ENCODE measurements around the gene RNFT1. TPM values are rescaled to one million over a fixed set of nuclear protein-coding genes. Genes with fewer than 3 reads are reported as not detected.
"Not testable (repeated sequence)": the region's sequence is repeated elsewhere in the genome, so short reads cannot be mapped to it uniquely, and the experiment has no call there.

The RNFT1 gene, protein sequence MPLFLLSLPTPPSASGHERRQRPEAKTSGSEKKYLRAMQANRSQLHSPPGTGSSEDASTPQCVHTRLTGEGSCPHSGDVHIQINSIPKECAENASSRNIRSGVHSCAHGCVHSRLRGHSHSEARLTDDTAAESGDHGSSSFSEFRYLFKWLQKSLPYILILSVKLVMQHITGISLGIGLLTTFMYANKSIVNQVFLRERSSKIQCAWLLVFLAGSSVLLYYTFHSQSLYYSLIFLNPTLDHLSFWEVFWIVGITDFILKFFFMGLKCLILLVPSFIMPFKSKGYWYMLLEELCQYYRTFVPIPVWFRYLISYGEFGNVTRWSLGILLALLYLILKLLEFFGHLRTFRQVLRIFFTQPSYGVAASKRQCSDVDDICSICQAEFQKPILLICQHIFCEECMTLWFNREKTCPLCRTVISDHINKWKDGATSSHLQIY
- total RNA-seq (2014; rRNA removed; shearing (Covaris generic); ENCODE audit: low replicate concordance): 16.4 and 33.9 TPM in 2 replicates

DNA sequence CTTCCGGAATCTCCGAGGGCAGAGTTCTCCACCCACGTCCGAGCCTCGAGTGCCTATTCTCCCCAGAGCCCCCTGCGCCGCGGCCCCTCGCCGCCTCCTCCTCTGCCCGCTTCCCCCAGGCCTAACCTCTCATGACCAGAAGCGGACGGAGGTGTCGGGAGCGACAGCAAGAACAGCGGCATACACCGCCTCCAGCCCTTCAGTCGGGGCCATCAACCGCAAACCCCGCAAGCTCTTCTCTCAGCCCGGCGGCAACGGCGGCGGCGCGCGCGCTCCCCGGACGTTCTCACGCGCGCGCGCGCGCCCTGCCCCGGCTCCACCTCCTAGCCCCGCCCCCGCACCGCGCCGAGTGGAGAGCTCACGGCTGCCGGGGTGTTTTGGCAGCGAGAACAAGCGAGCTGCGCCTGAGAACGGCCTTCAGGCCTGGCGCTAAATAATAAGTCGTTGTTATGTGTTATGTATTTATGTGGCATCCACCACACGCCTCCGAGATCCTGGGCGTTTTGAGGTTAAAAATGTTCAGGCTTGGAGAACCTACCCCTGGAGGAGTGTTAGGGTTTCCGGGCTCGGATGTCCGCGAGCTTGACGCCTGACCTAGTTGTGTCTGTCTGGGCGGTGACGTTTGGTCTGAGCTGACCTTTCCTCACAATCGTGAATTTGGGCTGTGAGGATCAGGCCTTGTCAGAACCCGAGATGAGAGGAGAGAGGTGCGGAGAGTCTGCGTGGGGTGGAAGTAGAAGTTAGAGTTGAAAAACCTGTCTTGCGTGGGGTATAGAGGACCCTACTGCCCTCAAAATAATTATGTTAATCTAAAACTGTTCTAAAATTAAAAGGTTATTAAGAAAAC lies at the start of gene RNFT1:
Gene RNFT1 (minus strand): TSS at position 259 of the 847 bp plus-strand sequence. CDS start 77 bp downstream, at position 182.
- H3K4me1 ChIP-seq (ENCODE audit: low read length): peaks cover 21% of the 10 kb centered on the region
- H3K4me3 ChIP-seq (ENCODE audit: low read length): peak within 1 kb of the TSS; percentile 91
- peak within 1 kb of the TSS; percentile 97 for H3K4me2 ChIP-seq (ENCODE audit: low read depth, low read length, poor library complexity, severe bottlenecking)
- no peaks in the 10 kb centered on the region for H3K9me3 ChIP-seq (ENCODE audit: low read length)
- no peaks in the 10 kb centered on the region for H3K27me3 ChIP-seq (ENCODE audit: low read length)
- DNase-seq: peak; percentile 96
- H3K79me2 ChIP-seq (ENCODE audit: low read length): peaks cover 6% of the 10 kb centered on the region
- H3K36me3 ChIP-seq (ENCODE audit: insufficient read depth, low read length): no peaks in the 10 kb centered on the region
- peak within 1 kb of the TSS; percentile 34 for H3K27ac ChIP-seq (ENCODE audit: low read length)
- H4K20me1 ChIP-seq (ENCODE audit: insufficient read depth, low read depth, low read length): no peaks in the 10 kb centered on the region
- H3K9me2 ChIP-seq (replicated peaks; ENCODE audit: insufficient read depth, low read length): no peaks in the 10 kb centered on the region
- H3K9ac ChIP-seq (ENCODE audit: low read length): peak within 1 kb of the TSS; percentile 81
- H2AFZ ChIP-seq (ENCODE audit: low read length): peak within 1 kb of the TSS; percentile 94

- not testable (repeated sequence) for DNase-seq; H3K27ac ChIP-seq (ENCODE audit: low read length); H3K4me2 ChIP-seq (ENCODE audit: low read depth, low read length, poor library complexity, severe bottlenecking); H3K9me3 ChIP-seq (ENCODE audit: low read length); H2AFZ ChIP-seq (ENCODE audit: low read length); H3K79me2 ChIP-seq (ENCODE audit: low read length); H4K20me1 ChIP-seq (ENCODE audit: insufficient read depth, low read depth, low read length); H3K27me3 ChIP-seq (ENCODE audit: low read length); H3K9me2 ChIP-seq (replicated peaks; ENCODE audit: insufficient read depth, low read length); H3K4me1 ChIP-seq (ENCODE audit: low read length); H3K9ac ChIP-seq (ENCODE audit: low read length); H3K4me3 ChIP-seq (ENCODE audit: low read length); H3K36me3 ChIP-seq (ENCODE audit: insufficient read depth, low read length)
These were observed 44.8 kb upstream of the RNFT1 start for GRCh38 chr17:60009326-60009725.

GRCh38 chr17:60008377-60008776 lies 43.8 kb upstream of the RNFT1 start:
- not testable (repeated sequence) for H2AFZ ChIP-seq (ENCODE audit: low read length); H3K9me2 ChIP-seq (replicated peaks; ENCODE audit: insufficient read depth, low read length); H3K9me3 ChIP-seq (ENCODE audit: low read length); DNase-seq; H3K79me2 ChIP-seq (ENCODE audit: low read length); H3K9ac ChIP-seq (ENCODE audit: low read length); H3K27me3 ChIP-seq (ENCODE audit: low read length); H3K36me3 ChIP-seq (ENCODE audit: insufficient read depth, low read length); H3K4me2 ChIP-seq (ENCODE audit: low read depth, low read length, poor library complexity, severe bottlenecking); H4K20me1 ChIP-seq (ENCODE audit: insufficient read depth, low read depth, low read length); H3K4me1 ChIP-seq (ENCODE audit: low read length); H3K27ac ChIP-seq (ENCODE audit: low read length); H3K4me3 ChIP-seq (ENCODE audit: low read length)

DNA sequence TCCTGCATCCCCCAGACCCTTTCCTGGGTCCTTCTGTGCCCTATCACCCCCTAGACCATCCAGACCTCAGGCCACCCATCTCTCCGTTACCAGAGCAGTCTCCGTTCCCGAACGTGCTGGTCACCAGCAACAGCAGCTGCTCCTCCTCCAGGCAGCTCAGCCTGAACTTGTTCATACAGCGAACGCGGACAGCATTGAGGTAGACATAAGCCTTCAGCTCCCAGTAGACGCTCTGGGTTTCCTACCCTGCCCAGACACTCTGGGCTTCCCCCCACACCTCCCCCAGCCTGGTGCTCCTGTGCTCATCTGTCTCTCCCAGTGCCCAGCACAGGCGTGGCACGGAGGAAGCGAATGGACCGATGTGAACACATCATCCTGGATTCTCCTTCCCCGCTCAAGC lies 41.6 kb upstream of the RNFT1 start:
- Histone ChIP-seq H3K9ac (ENCODE audit: low read length) (no peak overlapping the region), H3K36me3 (ENCODE audit: insufficient read depth, low read length) (no peaks in the 10 kb centered on the region), H3K4me3 (ENCODE audit: low read length) (no peak overlapping the region), H2AFZ (ENCODE audit: low read length) (no peak overlapping the region), H3K27me3 (ENCODE audit: low read length) (no peaks in the 10 kb centered on the region), H4K20me1 (ENCODE audit: insufficient read depth, low read depth, low read length) (no peaks in the 10 kb centered on the region), H3K4me1 (ENCODE audit: low read length) (no peaks in the 10 kb centered on the region), H3K9me3 (ENCODE audit: low read length) (no peaks in the 10 kb centered on the region), H3K9me2 (replicated peaks; ENCODE audit: insufficient read depth, low read length) (no peaks in the 10 kb centered on the region), H3K4me2 (ENCODE audit: low read depth, low read length, poor library complexity, severe bottlenecking) (no peak overlapping the region), H3K27ac (ENCODE audit: low read length) (no peak overlapping the region), H3K79me2 (ENCODE audit: low read length) (no peaks in the 10 kb centered on the region)
- no peak for DNase-seq

DNA sequence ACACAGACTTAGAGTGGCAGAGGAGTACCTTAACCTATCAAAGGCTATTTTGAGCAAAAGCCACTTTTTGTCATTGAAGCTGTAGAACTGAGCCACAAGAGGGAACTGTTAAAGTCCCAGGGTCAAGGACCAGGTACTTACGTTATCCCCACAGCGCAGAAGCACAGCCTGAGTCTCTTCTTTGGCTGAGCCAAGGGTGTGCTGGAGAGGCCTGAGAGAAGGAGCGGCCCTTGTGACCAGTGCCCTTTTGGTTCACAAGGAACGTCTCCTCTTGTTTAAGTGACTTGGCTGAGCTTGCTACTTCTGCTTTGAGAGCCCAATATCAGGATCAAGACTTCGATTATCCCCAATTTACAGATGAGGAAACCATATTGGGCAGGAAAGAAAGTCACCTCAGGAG lies 40.0 kb upstream of the RNFT1 start:
- not testable (repeated sequence) for H3K4me2 ChIP-seq (ENCODE audit: low read depth, low read length, poor library complexity, severe bottlenecking); H3K36me3 ChIP-seq (ENCODE audit: insufficient read depth, low read length); H2AFZ ChIP-seq (ENCODE audit: low read length); DNase-seq; H3K27ac ChIP-seq (ENCODE audit: low read length); H3K4me3 ChIP-seq (ENCODE audit: low read length); H3K27me3 ChIP-seq (ENCODE audit: low read length); H3K79me2 ChIP-seq (ENCODE audit: low read length); H4K20me1 ChIP-seq (ENCODE audit: insufficient read depth, low read depth, low read length); H3K9me2 ChIP-seq (replicated peaks; ENCODE audit: insufficient read depth, low read length); H3K9me3 ChIP-seq (ENCODE audit: low read length); H3K4me1 ChIP-seq (ENCODE audit: low read length); H3K9ac ChIP-seq (ENCODE audit: low read length)

- H2AFZ ChIP-seq (ENCODE audit: low read length); H3K27ac ChIP-seq (ENCODE audit: low read length); H3K4me1 ChIP-seq (ENCODE audit: low read length); H3K27me3 ChIP-seq (ENCODE audit: low read length); H3K9me2 ChIP-seq (replicated peaks; ENCODE audit: insufficient read depth, low read length); H3K9me3 ChIP-seq (ENCODE audit: low read length); H3K4me3 ChIP-seq (ENCODE audit: low read length); H4K20me1 ChIP-seq (ENCODE audit: insufficient read depth, low read depth, low read length); DNase-seq; H3K4me2 ChIP-seq (ENCODE audit: low read depth, low read length, poor library complexity, severe bottlenecking); H3K36me3 ChIP-seq (ENCODE audit: insufficient read depth, low read length); H3K79me2 ChIP-seq (ENCODE audit: low read length); H3K9ac ChIP-seq (ENCODE audit: low read length): not testable (repeated sequence)
These were observed 37.9 kb upstream of the RNFT1 start for GRCh38 chr17:60002405-60002804.

GRCh38 chr17:59996608-59997007 lies 32.1 kb upstream of the RNFT1 start:
- H3K9ac ChIP-seq (ENCODE audit: low read length); H3K27ac ChIP-seq (ENCODE audit: low read length); H3K27me3 ChIP-seq (ENCODE audit: low read length); H3K4me3 ChIP-seq (ENCODE audit: low read length); H3K79me2 ChIP-seq (ENCODE audit: low read length); H4K20me1 ChIP-seq (ENCODE audit: insufficient read depth, low read depth, low read length); H3K4me2 ChIP-seq (ENCODE audit: low read depth, low read length, poor library complexity, severe bottlenecking); H3K9me3 ChIP-seq (ENCODE audit: low read length); H3K4me1 ChIP-seq (ENCODE audit: low read length); H3K9me2 ChIP-seq (replicated peaks; ENCODE audit: insufficient read depth, low read length); DNase-seq; H2AFZ ChIP-seq (ENCODE audit: low read length); H3K36me3 ChIP-seq (ENCODE audit: insufficient read depth, low read length): not testable (repeated sequence)

GRCh38 chr17:59975166-59975565 lies 10.6 kb upstream of the RNFT1 start:
- H3K9me3 ChIP-seq (ENCODE audit: low read length); H3K79me2 ChIP-seq (ENCODE audit: low read length); H3K9me2 ChIP-seq (replicated peaks; ENCODE audit: insufficient read depth, low read length); H3K4me1 ChIP-seq (ENCODE audit: low read length); H3K27me3 ChIP-seq (ENCODE audit: low read length); H3K27ac ChIP-seq (ENCODE audit: low read length); H4K20me1 ChIP-seq (ENCODE audit: insufficient read depth, low read depth, low read length); DNase-seq; H2AFZ ChIP-seq (ENCODE audit: low read length); H3K36me3 ChIP-seq (ENCODE audit: insufficient read depth, low read length); H3K9ac ChIP-seq (ENCODE audit: low read length); H3K4me3 ChIP-seq (ENCODE audit: low read length); H3K4me2 ChIP-seq (ENCODE audit: low read depth, low read length, poor library complexity, severe bottlenecking): not testable (repeated sequence)

All from Karpas-422 (cell line).